Neuronal stem cell (in vitro differentiated cells): ENCODE data around the gene TRPC4AP.

Source experiments
- DNase-seq: peaks from one replicate; pipeline ENCODE4 v3.0.0-alpha.2; 2013; ENCODE audit warnings: low spot score
- H2AFZ ChIP-seq: one replicate; pipeline ENCODE4 v1.6.1; 2013; ENCODE audit warnings: mild to moderate bottlenecking, low read length, inconsistent platforms
- H2AK5ac ChIP-seq: 2 replicates; pipeline ENCODE4 v1.6.1; 2013; ENCODE audit warnings: low read depth, mild to moderate bottlenecking, inconsistent platforms, low read length, moderate library complexity, mixed read lengths
- H2BK120ac ChIP-seq: 2 replicates; pipeline ENCODE4 v1.6.1; 2013; ENCODE audit warnings: low read depth, mild to moderate bottlenecking, inconsistent platforms, low read length, moderate library complexity, mixed read lengths
- H2BK12ac ChIP-seq: one replicate; pipeline ENCODE4 v1.6.1; 2013; ENCODE audit warnings: low read length, inconsistent platforms
- H2BK15ac ChIP-seq: 2 replicates; pipeline ENCODE4 v1.6.1; 2013; ENCODE audit warnings: mild to moderate bottlenecking, low read length, inconsistent platforms, mixed read lengths
- H2BK5ac ChIP-seq: one replicate; pipeline ENCODE4 v1.6.1; 2013; ENCODE audit warnings: inconsistent platforms, mild to moderate bottlenecking, low read length, moderate library complexity
- H3K14ac ChIP-seq: one replicate; pipeline ENCODE4 v1.6.1; 2013; ENCODE audit warnings: low read length, inconsistent platforms
- H3K18ac ChIP-seq: 2 replicates; pipeline ENCODE4 v1.6.1; 2013; ENCODE audit warnings: low read length, inconsistent platforms
- H3K23ac ChIP-seq: 2 replicates; pipeline ENCODE4 v1.6.1; 2013; ENCODE audit warnings: low read depth, mild to moderate bottlenecking, mixed read lengths, low read length, inconsistent platforms; ENCODE audit not compliant: poor library complexity
- H3K27ac ChIP-seq: replicated peaks from 3 replicates; pipeline ENCODE4 v1.5.1; 2013; ENCODE audit warnings: low read length, inconsistent platforms
- H3K27me3 ChIP-seq, 3 experiments: 2 replicates each; pipeline ENCODE4 v1.6.1; 2013; ENCODE audit warnings: low read length in 3 of 3, mild to moderate bottlenecking in 2 of 3, inconsistent platforms in 1 of 3, low read depth in 1 of 3, mixed read lengths in 1 of 3, moderate library complexity in 1 of 3; ENCODE audit not compliant: control insufficient read depth in 3 of 3, insufficient read depth in 3 of 3
- H3K36me3 ChIP-seq, 2 donors: replicated peaks in 1 of 2; 2 replicates each; pipeline ENCODE4 v1.6.1; 2013; ENCODE audit warnings: low read length in 2 of 2; ENCODE audit not compliant: control insufficient read depth in 2 of 2, insufficient read depth in 2 of 2
- H3K4ac ChIP-seq: 2 replicates; pipeline ENCODE4 v1.6.1; 2013; ENCODE audit warnings: inconsistent platforms, mild to moderate bottlenecking, low read length, moderate library complexity
- H3K4me1 ChIP-seq, 2 donors: 1 replicate in 1 of 2; 2 replicates in 1 of 2; pipeline ENCODE4 v1.6.1; 2013; ENCODE audit warnings: low read length in 2 of 2, low read depth in 1 of 2; ENCODE audit not compliant: control insufficient read depth in 2 of 2, insufficient read depth in 1 of 2
- H3K4me2 ChIP-seq: one replicate; pipeline ENCODE4 v1.6.1; 2013; ENCODE audit warnings: mild to moderate bottlenecking, low read length, inconsistent platforms; ENCODE audit not compliant: insufficient read depth, poor library complexity, severe bottlenecking
- H3K4me3 ChIP-seq, 2 donors: 2 replicates each; pipeline ENCODE4 v1.5.1; 2013; ENCODE audit warnings: low read length in 2 of 2, mild to moderate bottlenecking in 2 of 2, inconsistent platforms in 1 of 2, moderate library complexity in 1 of 2
- H3K79me1 ChIP-seq: one replicate; pipeline ENCODE4 v1.6.1; 2013; ENCODE audit warnings: low read depth, mild to moderate bottlenecking, inconsistent platforms, low read length, moderate library complexity
- H3K9ac ChIP-seq: one replicate; pipeline ENCODE4 v1.6.1; 2013; ENCODE audit warnings: mild to moderate bottlenecking, low read depth, low read length, inconsistent platforms; ENCODE audit not compliant: poor library complexity
- H3K9me3 ChIP-seq, 2 donors: replicated peaks in 1 of 2; 2 replicates each; pipeline versions ENCODE3 to v1.6.1; 2013; ENCODE audit warnings: low read length in 2 of 2, mild to moderate bottlenecking in 2 of 2, inconsistent platforms in 1 of 2, low read depth in 1 of 2, mixed read lengths in 1 of 2, moderate library complexity in 1 of 2; ENCODE audit not compliant: control insufficient read depth in 2 of 2, insufficient read depth in 1 of 2
- H4K8ac ChIP-seq: one replicate; pipeline ENCODE4 v1.6.1; 2013; ENCODE audit warnings: low read depth, mild to moderate bottlenecking, inconsistent platforms, low read length, moderate library complexity
- H4K91ac ChIP-seq: one replicate; pipeline ENCODE4 v1.6.1; 2013; ENCODE audit warnings: low read length, low read depth, mild to moderate bottlenecking, inconsistent platforms; ENCODE audit not compliant: poor library complexity
- WGBS, 2 donors: extraction: QIAGEN DNeasy Blood & Tissue Kit; methylation state at CpG; one replicate each; pipeline ENCODE4 v1.1.7; 2013; ENCODE audit warnings: missing lambda C conversion rate in 2 of 2, mixed read lengths in 1 of 2; ENCODE audit not compliant: insufficient read length in 2 of 2, insufficient replicate concordance in 1 of 2; ENCODE audit errors: extremely low coverage in 2 of 2; 5-methylcytosine and 5-hydroxymethylcytosine counted together

Gene TRPC4AP

DNA sequence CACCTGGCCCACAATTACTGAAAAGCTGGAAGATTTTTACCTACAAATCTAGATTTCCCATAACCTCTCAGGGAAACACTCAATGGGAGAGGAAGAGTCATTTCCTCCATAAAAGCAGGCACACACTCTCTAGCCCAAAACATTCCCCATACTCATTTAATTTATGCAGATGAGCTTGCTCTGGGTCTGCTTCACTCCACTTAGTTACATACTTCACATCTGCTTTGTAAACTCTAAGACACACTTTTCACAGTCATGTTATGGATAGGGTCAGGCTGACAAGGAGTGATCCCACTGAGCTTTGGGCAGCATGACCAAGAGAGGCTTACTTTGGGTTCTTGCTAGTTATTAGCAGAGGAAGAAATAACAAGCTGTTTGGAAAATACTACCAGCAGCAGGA lies 27.4 kb downstream of the TRPC4AP start:
- no peak overlapping the region for H3K23ac ChIP-seq
- no peak overlapping the region for H3K4ac ChIP-seq
- H3K14ac ChIP-seq = no peak overlapping the region
- no peak overlapping the region for H3K9ac ChIP-seq
- H3K9me3 ChIP-seq = peaks cover 0 to 1% of the 10 kb centered on the region in 2 donors
- H2BK120ac ChIP-seq = no peak overlapping the region
- no peak overlapping the region for H2BK15ac ChIP-seq
- no peak overlapping the region for H4K91ac ChIP-seq
- no peak overlapping the region for H2BK12ac ChIP-seq
- peaks cover 3 to 62% of the 10 kb centered on the region in 2 donors for H3K36me3 ChIP-seq
- DNase-seq = no peak
- H3K18ac ChIP-seq = no peak overlapping the region
- H3K4me1 ChIP-seq = peaks cover 2 to 4% of the 10 kb centered on the region in 2 donors
- H3K79me1 ChIP-seq = no peaks in the 10 kb centered on the region
- no peak overlapping the region for H2AK5ac ChIP-seq
- no peak overlapping the region for H4K8ac ChIP-seq
- H2AFZ ChIP-seq = no peak overlapping the region
- H3K4me3 ChIP-seq = no peak overlapping the region
- no peak overlapping the region for H3K4me2 ChIP-seq
- H3K27me3 ChIP-seq = no peaks in the 10 kb centered on the region
- no peak overlapping the region for H3K27ac ChIP-seq
- no peak overlapping the region for H2BK5ac ChIP-seq

DNA sequence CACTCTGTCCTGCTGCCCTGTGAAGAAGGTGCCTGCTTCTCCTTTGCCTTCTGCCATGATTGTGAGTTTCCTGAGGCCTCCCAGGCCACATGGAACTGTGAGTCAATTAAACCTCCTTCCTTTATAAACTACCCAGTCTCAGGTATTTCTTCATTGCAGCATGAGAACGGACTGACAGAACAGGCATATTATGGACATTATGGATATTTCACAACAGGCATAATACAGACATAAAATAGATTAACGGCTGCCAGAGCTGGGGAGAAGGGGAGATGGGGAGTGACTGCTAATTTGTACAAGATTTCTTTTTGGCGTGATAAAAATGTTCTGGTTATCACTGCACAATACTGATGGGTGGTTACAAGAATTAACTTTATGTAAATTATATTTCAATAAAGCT lies 29.4 kb downstream of the TRPC4AP start:
- Histone ChIP-seq H3K36me3 (peaks cover 3 to 46% of the 10 kb centered on the region in 2 donors), H2BK15ac (no peak overlapping the region), H3K27ac (no peak overlapping the region), H2AFZ (no peak overlapping the region), H2BK5ac (no peak overlapping the region), H3K4me1 (peaks cover 2 to 4% of the 10 kb centered on the region in 2 donors), H4K8ac (no peak overlapping the region), H2BK120ac (no peak overlapping the region), H3K4me3 (no peak overlapping the region), H2AK5ac (no peak overlapping the region), H3K27me3 (no peaks in the 10 kb centered on the region), H3K4me2 (no peak overlapping the region), H4K91ac (no peak overlapping the region), H3K4ac (no peak overlapping the region), H3K14ac (no peak overlapping the region), H3K18ac (no peak overlapping the region), H3K9ac (no peak overlapping the region), H3K9me3 (peaks cover 0 to 3% of the 10 kb centered on the region in 2 donors), H3K23ac (no peak overlapping the region), H3K79me1 (no peaks in the 10 kb centered on the region), H2BK12ac (no peak overlapping the region)
- DNase-seq = no peak
- WGBS, 2 donors = no CpG with 5 or more reads among the region's 3 CpGs

DNA sequence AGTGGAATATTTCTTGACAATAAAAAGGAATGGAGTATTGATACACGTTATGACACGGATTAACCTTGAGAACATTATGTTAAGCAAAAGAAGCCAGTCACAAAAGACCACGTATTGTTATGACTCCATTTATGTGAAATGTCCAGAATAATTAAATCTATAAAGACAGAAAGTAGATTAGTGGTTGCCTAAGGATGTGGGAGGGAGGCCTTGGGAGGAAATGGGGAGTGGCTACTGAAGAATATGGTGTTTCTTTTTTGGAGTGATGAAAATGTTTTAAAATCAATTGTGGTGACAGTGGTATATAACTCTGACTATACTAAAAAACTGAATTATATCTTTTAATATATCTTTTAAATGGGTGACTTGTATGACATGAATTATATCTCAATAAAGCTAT lies 30.1 kb downstream of the TRPC4AP start:
- Histone ChIP-seq H3K36me3 (peaks cover 3 to 46% of the 10 kb centered on the region in 2 donors), H3K9ac (no peak overlapping the region), H3K27me3 (no peaks in the 10 kb centered on the region), H2BK12ac (no peak overlapping the region), H3K4me3 (no peak overlapping the region), H3K4me2 (no peak overlapping the region), H4K8ac (no peak overlapping the region), H3K27ac (no peak overlapping the region), H2BK120ac (no peak overlapping the region), H3K4me1 (peaks cover 2 to 4% of the 10 kb centered on the region in 2 donors), H3K18ac (no peak overlapping the region), H2AFZ (no peak overlapping the region), H3K79me1 (no peaks in the 10 kb centered on the region), H3K14ac (no peak overlapping the region), H2BK5ac (no peak overlapping the region), H3K9me3 (peaks cover 0 to 3% of the 10 kb centered on the region in 2 donors), H3K4ac (no peak overlapping the region), H2AK5ac (no peak overlapping the region), H3K23ac (no peak overlapping the region), H4K91ac (no peak overlapping the region), H2BK15ac (no peak overlapping the region)
- no CpG with 5 or more reads among the region's 3 CpGs for WGBS, 2 donors
- no peak for DNase-seq

DNA sequence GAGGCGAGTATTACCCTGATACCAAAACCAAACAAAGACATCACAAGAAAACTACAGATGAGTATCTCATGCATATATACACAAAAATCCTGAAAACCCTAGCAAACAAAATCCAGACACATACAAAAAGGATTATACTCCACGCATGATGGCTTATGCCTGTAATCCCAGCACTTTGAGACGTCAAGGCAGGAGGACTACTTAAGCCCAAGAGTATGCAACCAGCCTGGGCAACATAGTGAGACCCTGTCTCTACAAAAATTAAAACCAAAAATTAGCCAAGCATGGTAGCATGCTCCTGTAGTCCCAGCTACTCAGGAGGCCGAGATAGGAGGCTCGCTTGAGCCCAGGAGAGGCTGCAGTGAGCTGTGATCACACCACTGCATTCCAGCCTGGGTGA lies 32.4 kb downstream of the TRPC4AP start:
- no peak overlapping the region for H3K23ac ChIP-seq

More for the DNA sequence above, 32.4 kb downstream of the TRPC4AP start:
- Histone ChIP-seq H3K4ac (no peak overlapping the region), H2BK12ac (no peak overlapping the region), H2BK15ac (no peak overlapping the region), H3K9ac (no peak overlapping the region), H3K27ac (no peak overlapping the region), H3K4me1 (peaks cover under 1 to 4% of the 10 kb centered on the region in 2 donors), H2BK120ac (no peak overlapping the region), H3K4me3 (no peak overlapping the region), H2BK5ac (no peak overlapping the region), H3K79me1 (no peaks in the 10 kb centered on the region), H3K14ac (no peak overlapping the region), H3K36me3 (peaks cover 2 to 49% of the 10 kb centered on the region in 2 donors), H4K8ac (no peak overlapping the region), H3K9me3 (peaks cover 0 to 3% of the 10 kb centered on the region in 2 donors), H3K4me2 (no peak overlapping the region), H3K18ac (no peak overlapping the region), H2AFZ (no peak overlapping the region), H3K27me3 (no peaks in the 10 kb centered on the region), H4K91ac (no peak overlapping the region), H2AK5ac (no peak overlapping the region)
- WGBS, 2 donors = no CpG with 5 or more reads among the region's 5 CpGs
- DNase-seq = no peak
